ENCODE data around the gene PROM2. TPM values are rescaled to one million over a fixed set of nuclear protein-coding genes. Genes with fewer than 3 reads are reported as not detected.

Gene PROM2
- total RNA-seq, 1 experiment from 2014 or later = 3.1 TPM

DNA sequence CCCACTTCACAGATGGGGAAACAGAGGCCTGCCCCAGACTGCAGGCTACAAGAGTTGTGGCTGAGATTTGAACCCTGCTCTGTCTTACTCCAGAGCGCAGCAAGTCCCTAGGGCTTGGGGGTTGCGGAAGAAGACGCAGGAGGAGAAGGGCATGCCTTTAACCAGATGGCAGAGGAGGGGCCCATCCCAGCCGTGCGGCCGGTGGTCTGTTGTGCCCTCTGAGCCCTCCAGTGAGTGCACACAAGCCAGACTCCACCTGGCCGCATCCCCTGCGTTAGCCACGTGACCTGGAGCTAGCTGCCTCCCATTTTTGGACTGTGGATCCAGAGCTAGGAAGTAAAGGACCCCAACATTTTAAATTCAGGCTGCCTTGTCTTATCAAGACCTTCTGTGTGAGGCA lies 25.7 kb downstream of the PROM2 start:
- no peaks in the 10 kb centered on the region for H3K36me3 Mint-ChIP-seq (ENCODE audit: insufficient read depth in 1 of 3, low read depth in 3 of 3)
- no peak overlapping the region for H3T11ph ChIP-seq (ENCODE audit: low read length)

More for the DNA sequence above, 25.7 kb downstream of the PROM2 start:
- H2BK5ac ChIP-seq (ENCODE audit: insufficient read length, low read length) = no peak overlapping the region
- H3K4me2 ChIP-seq (ENCODE audit: insufficient read depth, insufficient read length, low read length) = no peak overlapping the region
- H3K79me2 ChIP-seq (ENCODE audit: insufficient read depth, low read length) = no peaks in the 10 kb centered on the region
- H3K79me1 ChIP-seq (ENCODE audit: insufficient read depth, low read depth, low read length, poor library complexity, severe bottlenecking) = no peaks in the 10 kb centered on the region
- no peak overlapping the region for H4K91ac ChIP-seq (ENCODE audit: insufficient read length, low read depth, low read length)
- H3K56ac ChIP-seq (ENCODE audit: insufficient read length, low read depth, low read length) = no peak overlapping the region
- no peak overlapping the region for H2AFZ ChIP-seq (ENCODE audit: low read length)
- DNase-seq = no peak
- H3K27ac ChIP-seq (ENCODE audit: insufficient read length, low read depth, low read length) = no peak overlapping the region
- Mint-ChIP-seq H3K9me3 (no peaks in the 10 kb centered on the region), H3K4me3 (no peak overlapping the region), H3K27me3 (ENCODE audit: low read depth) (peaks cover 3% of the 10 kb centered on the region), H3K27ac (no peak overlapping the region), H3K4me1 (peaks cover 10 to 25% of the 10 kb centered on the region in 2 experiments)
- WGBS (ENCODE audit: extremely low coverage, insufficient read length, low lambda C conversion rate) = no CpG with 5 or more reads among the region's 9 CpGs
- H3K4ac ChIP-seq (ENCODE audit: low read depth, low read length) = no peak overlapping the region
- H3K4me1 ChIP-seq (ENCODE audit: insufficient read depth, low read length) = no peaks in the 10 kb centered on the region
- TF ChIP-seq CTCF (conservative IDR thresholded peaks at IDR 0.05) = no peak
- H3K23ac ChIP-seq (ENCODE audit: insufficient read length, low read depth, low read length) = no peak overlapping the region
- H2BK20ac ChIP-seq (ENCODE audit: low read depth, low read length, poor library complexity, severe bottlenecking) = no peak overlapping the region
- no peak overlapping the region for H4K5ac ChIP-seq (ENCODE audit: insufficient read length, low read depth, low read length)
- H2BK15ac ChIP-seq (ENCODE audit: low read depth, low read length) = no peak overlapping the region
- no peak overlapping the region for H2BK12ac ChIP-seq (ENCODE audit: insufficient read length, low read depth, low read length)
- no peak overlapping the region for H2AK5ac ChIP-seq (ENCODE audit: insufficient read length, low read length)
- no peaks in the 10 kb centered on the region for H3K27me3 ChIP-seq (ENCODE audit: insufficient read depth, low read length)
- H3K23me2 ChIP-seq (ENCODE audit: insufficient read length, low read depth, low read length, poor library complexity, severe bottlenecking) = no peaks in the 10 kb centered on the region
- H3K9ac ChIP-seq (ENCODE audit: extremely low read depth, insufficient read length, low read length) = no peak overlapping the region
- H4K8ac ChIP-seq (replicated peaks; ENCODE audit: insufficient read length, low read depth, low read length) = no peak overlapping the region
- no peaks in the 10 kb centered on the region for H4K20me1 ChIP-seq (ENCODE audit: control insufficient read depth, insufficient read depth, insufficient read length)
- H3K9me3 ChIP-seq (ENCODE audit: control insufficient read depth, low read depth, low read length) = no peaks in the 10 kb centered on the region
- no peak overlapping the region for H3K14ac ChIP-seq (ENCODE audit: insufficient read depth, low read length)
- H3K18ac ChIP-seq (ENCODE audit: insufficient read length, low read depth, low read length) = no peak overlapping the region
- H2BK120ac ChIP-seq (ENCODE audit: low read depth, low read length, poor library complexity, severe bottlenecking) = no peak overlapping the region
